Measurements from ENCODE around the gene DDHD1.
"Not testable (repeated sequence)": the region's sequence is repeated elsewhere in the genome, so short reads cannot be mapped to it uniquely, and the experiment has no call there.

Gene DDHD1

GRCh38 chr14:53103636-53104340 lies 49.3 kb downstream of the DDHD1 start:
- no peak for DNase-seq

GRCh38 chr14:53093206-53093605 lies 59.9 kb downstream of the DDHD1 start:
- DNase-seq: no peak

DNA sequence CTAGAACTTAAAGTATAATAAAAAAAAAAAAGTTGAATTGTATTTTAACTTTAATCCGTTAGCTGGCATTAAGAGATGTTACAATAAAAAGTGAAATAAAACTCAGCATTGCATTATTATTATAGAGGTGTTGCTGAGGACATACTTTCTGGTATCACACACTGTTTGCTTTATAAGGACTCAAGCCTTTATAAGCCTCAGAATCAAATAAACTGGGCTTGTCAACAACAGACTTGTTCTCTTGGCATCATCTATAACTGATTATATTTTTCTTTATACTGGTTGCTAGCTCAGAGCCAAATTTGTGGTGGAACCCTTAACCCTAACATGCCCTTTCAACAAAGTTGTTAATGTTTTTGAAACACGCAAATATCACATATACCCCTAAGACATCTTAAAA lies 62.3 kb downstream of the DDHD1 start:
- DNase-seq: no peak

- not testable (repeated sequence) for DNase-seq
Measured at GRCh38 chr14:53084954-53085353, 68.2 kb downstream of the DDHD1 start.

- DNase-seq: no peak
Measured at GRCh38 chr14:53064475-53064874, 88.6 kb downstream of the DDHD1 start.

DNA sequence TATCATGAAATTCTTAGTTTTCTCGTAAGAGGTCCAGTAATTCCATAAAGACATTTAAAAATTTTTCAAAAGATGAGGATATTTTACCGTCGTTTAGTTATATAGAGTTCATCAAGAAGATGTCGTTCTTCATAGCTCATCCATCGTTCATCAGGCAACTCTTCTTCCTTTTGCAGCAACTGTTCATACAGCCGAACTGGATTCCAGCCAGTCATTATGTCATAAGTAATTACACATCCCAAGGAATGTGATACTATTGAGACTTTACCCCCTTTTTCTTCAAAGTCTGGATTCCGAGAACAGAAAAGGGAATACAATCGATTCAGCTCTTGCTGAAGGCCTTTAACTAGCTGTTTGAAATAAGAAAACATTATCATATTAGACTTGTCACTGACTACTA lies 90.3 kb downstream of the DDHD1 start:
- no peak for DNase-seq

DNA sequence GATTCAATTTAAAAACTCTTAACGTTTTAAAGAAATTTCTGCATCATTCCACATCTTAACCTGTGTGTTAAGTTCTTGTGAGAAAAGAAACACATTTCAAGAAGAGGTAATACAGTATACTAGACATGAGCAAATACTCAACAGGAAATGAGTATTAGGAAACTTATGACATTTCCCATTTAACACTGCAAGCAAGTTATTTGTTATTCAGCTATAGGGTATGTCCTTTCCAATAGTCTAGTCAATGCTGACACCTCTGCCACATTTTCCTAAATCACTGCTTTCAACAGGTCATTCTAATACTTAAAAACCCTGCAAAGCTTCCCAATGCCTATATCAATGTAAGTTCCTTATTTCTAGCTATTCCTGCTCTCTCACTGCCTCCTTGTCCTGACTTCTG lies 93.1 kb downstream of the DDHD1 start:
- no peak for DNase-seq

DNA sequence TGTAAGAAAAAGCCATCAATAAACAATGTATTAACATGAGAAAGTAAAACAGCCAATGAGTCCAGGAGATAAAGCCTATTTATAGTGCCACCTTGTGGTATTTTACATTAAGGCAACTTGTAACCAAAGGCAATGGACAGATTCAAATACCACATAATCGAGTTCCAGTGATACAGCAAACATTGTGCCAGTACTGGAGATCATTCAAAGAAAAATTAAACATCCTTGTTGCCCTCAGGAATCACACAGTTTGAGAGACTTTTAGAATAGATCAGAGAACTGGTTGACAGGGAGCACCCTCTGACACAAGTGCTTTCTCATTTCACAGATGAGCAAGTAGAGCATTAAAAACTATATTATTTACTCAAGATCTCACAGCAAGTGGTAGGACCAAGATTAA lies 98.1 kb downstream of the DDHD1 start:
- peak; percentile 31 for DNase-seq

DNA sequence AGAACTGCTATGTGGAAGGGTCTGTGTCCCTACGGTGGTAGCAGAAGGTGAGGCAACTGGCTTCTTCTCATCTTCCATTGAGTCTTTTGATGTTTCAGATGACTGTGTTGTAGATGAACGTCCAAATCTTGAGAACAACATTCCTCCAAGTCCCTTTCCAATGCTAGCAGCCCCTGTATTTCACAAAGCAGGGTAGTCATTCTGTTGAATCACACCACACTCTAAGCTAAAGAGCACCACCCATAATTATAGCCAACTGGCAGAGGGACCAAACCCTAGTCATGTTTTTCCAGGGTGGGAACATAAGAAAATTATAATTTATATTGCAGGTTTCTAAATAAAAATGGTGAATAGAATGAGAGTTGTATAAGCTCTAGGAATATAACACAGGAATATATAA lies 98.7 kb downstream of the DDHD1 start:
- DNase-seq: no peak

GRCh38 chr14:53048631-53049030 lies 104.5 kb downstream of the DDHD1 start:
- no peak for DNase-seq

DNA sequence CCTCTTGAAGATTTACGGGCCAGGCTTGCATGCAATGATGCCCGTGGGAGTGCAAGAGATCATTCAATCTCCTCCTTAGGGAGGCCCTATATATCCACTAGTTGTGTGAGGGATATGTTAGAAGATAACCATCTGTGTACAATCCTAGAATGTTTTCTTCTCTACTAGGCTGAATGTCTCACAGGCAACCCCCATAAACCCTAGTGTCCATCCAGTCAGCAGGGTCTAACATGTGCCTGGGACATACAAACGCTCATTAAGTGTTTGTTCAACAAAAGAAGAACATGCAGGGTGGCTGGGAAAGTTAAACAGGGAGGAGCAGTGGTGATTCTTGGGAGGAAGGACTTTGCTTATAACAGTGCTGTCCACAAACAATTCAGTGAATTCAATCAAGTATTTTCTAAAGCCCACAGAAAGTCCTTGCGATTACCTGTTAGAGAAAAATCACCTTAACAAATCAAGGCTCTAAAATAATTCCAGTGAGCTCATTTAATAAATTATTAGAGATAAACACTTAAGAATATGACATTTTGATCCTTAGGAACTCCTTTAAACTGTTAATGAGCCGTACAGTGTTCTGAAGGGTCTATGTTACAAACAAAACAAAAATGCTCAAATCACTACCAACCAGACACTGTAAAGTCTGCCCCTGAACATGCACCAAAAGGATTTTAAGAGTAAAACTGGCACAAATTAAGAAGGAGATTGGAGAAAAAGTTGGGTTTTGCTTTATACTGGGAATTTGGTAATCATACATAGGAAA lies 105.6 kb downstream of the DDHD1 start:
- DNase-seq: no peak

- DNase-seq: no peak
Measured at GRCh38 chr14:53044486-53044885, 108.6 kb downstream of the DDHD1 start.

DNA sequence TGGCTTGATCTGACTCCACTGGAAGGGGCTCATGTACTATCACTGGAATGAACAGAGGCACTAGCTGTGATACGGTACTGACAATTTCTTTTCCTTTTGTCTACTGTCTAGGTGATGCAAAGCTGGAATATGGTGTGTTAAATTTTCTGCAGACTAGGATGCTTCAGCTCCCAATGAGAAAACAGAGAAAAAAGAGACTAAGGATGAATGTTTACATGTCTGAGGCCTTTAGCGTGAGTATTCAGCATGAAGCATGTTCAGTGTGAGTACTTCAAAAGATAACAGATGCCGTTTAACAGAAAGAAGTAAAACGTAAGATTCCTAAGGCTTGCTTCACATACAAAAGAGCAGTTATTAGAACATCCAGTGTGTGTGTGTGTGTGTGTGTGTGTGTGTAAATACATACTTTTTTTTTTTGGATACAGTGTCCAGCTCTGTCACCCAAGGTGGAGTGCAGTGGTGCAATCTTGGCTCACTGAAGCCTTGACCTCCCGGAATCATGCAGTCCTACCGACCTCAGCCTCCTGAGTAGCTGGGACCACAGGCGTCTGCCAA lies 110.0 kb downstream of the DDHD1 start:
- DNase-seq: no peak

DNA sequence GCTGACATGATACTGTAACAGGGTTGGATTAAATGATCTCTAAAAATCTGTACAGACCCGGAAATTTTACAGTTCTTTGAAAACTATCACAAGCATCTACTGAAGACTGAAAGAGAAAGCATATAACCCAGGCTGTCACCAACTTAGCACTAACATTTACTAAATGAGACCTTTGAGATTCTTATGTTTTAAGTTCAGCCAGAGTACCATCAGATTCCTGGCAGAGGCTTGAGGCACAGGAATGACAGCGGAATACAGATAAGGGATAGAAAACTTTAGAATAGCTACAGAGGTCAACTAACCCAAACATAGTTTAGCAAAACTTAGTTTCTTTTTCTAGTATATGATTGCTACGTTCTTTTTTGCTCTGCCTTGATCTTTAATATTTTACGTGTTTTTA lies 110.6 kb downstream of the DDHD1 start:
- no peak for DNase-seq

- no peak for DNase-seq
Measured at GRCh38 chr14:53041067-53041466, 112.1 kb downstream of the DDHD1 start.

- DNase-seq: no peak
Measured at GRCh38 chr14:53038629-53039028, 114.5 kb downstream of the DDHD1 start.

GRCh38 chr14:53037016-53037415 lies 116.1 kb downstream of the DDHD1 start:
- no peak for DNase-seq

- no peak for DNase-seq
Measured at GRCh38 chr14:53035336-53036210, 117.5 kb downstream of the DDHD1 start.

- DNase-seq: no peak
Measured at GRCh38 chr14:53034688-53035230, 118.4 kb downstream of the DDHD1 start.

DNA sequence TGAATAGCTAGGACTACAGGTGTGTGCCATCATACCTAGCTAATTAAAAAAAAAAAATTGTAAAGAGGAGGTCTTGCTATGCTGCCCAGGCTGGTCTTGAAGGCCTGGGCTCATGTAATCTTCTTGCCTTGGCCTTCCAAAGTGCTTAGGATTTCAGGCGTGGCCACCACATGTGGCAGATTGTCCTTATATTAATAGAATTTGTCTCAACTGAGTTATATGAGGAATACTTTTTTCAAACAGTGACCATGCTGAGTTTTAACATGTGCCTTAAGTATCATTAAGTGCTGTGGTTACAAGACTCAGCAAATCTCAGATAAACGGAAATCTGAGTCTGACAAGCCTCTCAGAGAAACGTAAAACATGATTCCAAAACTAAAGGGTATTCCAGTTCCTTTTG lies 119.1 kb downstream of the DDHD1 start:
- DNase-seq: no peak

- no peak for DNase-seq
Measured at GRCh38 chr14:53032838-53033390, 120.2 kb downstream of the DDHD1 start.

GRCh38 chr14:53032161-53032803 lies 120.8 kb downstream of the DDHD1 start:
- DNase-seq: no peak
